KMS-11 (cell line): Measurements from ENCODE around the gene HDAC4.

Experiments
- H2AFZ ChIP-seq: fragments of 200-600 bp; sonication (generic); 2 replicates; pipeline ENCODE4 v1.6.1; 2016; ENCODE audit warnings: antibody characterized with exemption, mixed run types, low read depth
- H3K27ac ChIP-seq: fragments of 200-600 bp; sonication (generic); 2 replicates; pipeline ENCODE4 v1.6.1; 2016; ENCODE audit warnings: mild to moderate bottlenecking, mixed run types
- H3K27me3 ChIP-seq: fragments of 200-600 bp; sonication (generic); 2 replicates; pipeline ENCODE4 v1.6.1; 2017; ENCODE audit warnings: mild to moderate bottlenecking, low read depth, mixed run types, moderate library complexity; ENCODE audit not compliant: insufficient read depth
- H3K36me3 ChIP-seq: fragments of 200-600 bp; sonication (generic); 2 replicates; pipeline ENCODE4 v1.6.1; 2017; ENCODE audit warnings: mild to moderate bottlenecking, mixed run types; ENCODE audit not compliant: insufficient read depth
- H3K4me1 ChIP-seq: fragments of 200-600 bp; sonication (generic); 2 replicates; pipeline ENCODE4 v1.6.1; 2016; ENCODE audit warnings: mild to moderate bottlenecking, low read depth, mixed run types; ENCODE audit not compliant: poor library complexity, severe bottlenecking
- H3K4me2 ChIP-seq: fragments of 200-600 bp; sonication (generic); 2 replicates; pipeline ENCODE4 v1.7.0; 2016; ENCODE audit warnings: mild to moderate bottlenecking, mixed run types
- H3K4me3 ChIP-seq: fragments of 200-600 bp; sonication (generic); IDR thresholded peaks from 2 replicates; pipeline ENCODE4 v1.6.1; 2017; ENCODE audit warnings: low read depth, low read length, mixed read lengths; ENCODE audit not compliant: insufficient read depth
- H3K79me2 ChIP-seq: fragments of 200-600 bp; sonication (generic); 2 replicates; pipeline ENCODE4 v1.6.1; 2016; ENCODE audit warnings: low read depth, mixed run types; ENCODE audit not compliant: insufficient read depth
- H3K9ac ChIP-seq: fragments of 200-600 bp; sonication (generic); 2 replicates; pipeline ENCODE4 v1.6.1; 2016; ENCODE audit warnings: mild to moderate bottlenecking, mixed run types
- H4K20me1 ChIP-seq: fragments of 200-600 bp; sonication (generic); 2 replicates; pipeline ENCODE4 v1.6.1; 2016; ENCODE audit warnings: mild to moderate bottlenecking, mixed run types; ENCODE audit not compliant: insufficient read depth
- CTCF ChIP-seq: fragments of 200-600 bp; sonication (generic); conservative IDR thresholded peaks from 2 replicates; pipeline ENCODE4 v1.6.1; 2017; ENCODE audit warnings: low read depth, mild to moderate bottlenecking, antibody characterized with exemption, low read length, moderate library complexity, mixed read lengths

HDAC4 gene

GRCh38 chr2:239154971-239155805 lies 245.6 kb downstream of the HDAC4 start:
- Histone ChIP-seq H3K79me2 (no peaks in the 10 kb centered on the region), H3K27me3 (no peaks in the 10 kb centered on the region), H3K27ac (no peak overlapping the region)

GRCh38 chr2:239153806-239154591 lies 246.8 kb downstream of the HDAC4 start:
- Histone ChIP-seq H3K9ac (no peak overlapping the region), H3K27ac (no peak overlapping the region), H3K36me3 (no peaks in the 10 kb centered on the region), H3K27me3 (no peaks in the 10 kb centered on the region), H4K20me1 (no peaks in the 10 kb centered on the region), H3K4me1 (peaks cover 18% of the 10 kb centered on the region), H2AFZ (no peak overlapping the region), H3K79me2 (no peaks in the 10 kb centered on the region), H3K4me2 (no peak overlapping the region), H3K4me3 (no peak overlapping the region)
- no peak for TF ChIP-seq CTCF

More at GRCh38 chr2:239154971-239155805, 245.6 kb downstream of the HDAC4 start:
- Histone ChIP-seq H2AFZ (no peak overlapping the region), H3K4me1 (peaks cover 18% of the 10 kb centered on the region), H4K20me1 (no peaks in the 10 kb centered on the region), H3K36me3 (no peaks in the 10 kb centered on the region), H3K9ac (no peak overlapping the region), H3K4me2 (no peak overlapping the region), H3K4me3 (no peak overlapping the region)
- TF ChIP-seq CTCF = no peak

- no peaks in the 10 kb centered on the region for H3K79me2 ChIP-seq
- H3K36me3 ChIP-seq = no peaks in the 10 kb centered on the region
- peaks cover 12% of the 10 kb centered on the region for H3K4me1 ChIP-seq
- H2AFZ ChIP-seq = no peak overlapping the region
- H3K4me3 ChIP-seq = no peak overlapping the region
- no peak for TF ChIP-seq CTCF
- no peaks in the 10 kb centered on the region for H3K27me3 ChIP-seq
- no peak overlapping the region for H3K27ac ChIP-seq
- no peak overlapping the region for H3K4me2 ChIP-seq
- H3K9ac ChIP-seq = no peak overlapping the region
- no peaks in the 10 kb centered on the region for H4K20me1 ChIP-seq
These were observed 247.9 kb downstream of the HDAC4 start for GRCh38 chr2:239152916-239153305.

- no peaks in the 10 kb centered on the region for H3K79me2 ChIP-seq
- no peak overlapping the region for H2AFZ ChIP-seq
- no peak overlapping the region for H3K4me3 ChIP-seq
- H4K20me1 ChIP-seq = no peaks in the 10 kb centered on the region
- no peak overlapping the region for H3K27ac ChIP-seq
- no peak overlapping the region for H3K4me2 ChIP-seq
- peaks cover 6% of the 10 kb centered on the region for H3K4me1 ChIP-seq
- no peaks in the 10 kb centered on the region for H3K36me3 ChIP-seq
- TF ChIP-seq CTCF = no peak
- no peaks in the 10 kb centered on the region for H3K27me3 ChIP-seq
- H3K9ac ChIP-seq = no peak overlapping the region
These were observed 248.4 kb downstream of the HDAC4 start for GRCh38 chr2:239152239-239152915.
